ENCODE results near the gene SH3GL2.
A peak's percentile ranks its signal among the peaks of the same experiment; 100 is the strongest.

Gene SH3GL2

GRCh38 chr9:17578911-17579793 is at the start of gene SH3GL2:
Gene SH3GL2, plus strand, starts transcription at chr9:17579066.
- DNase-seq, result peak; percentile 3 to 5

- DNase-seq, result peak; percentile 20 to 24
These were observed 47.1 kb upstream of the SH3GL2 start for GRCh38 chr9:17531642-17532254.

GRCh38 chr9:17532461-17532860 is 46.4 kb upstream of the SH3GL2 start:
- DNase-seq, result no peak

GRCh38 chr9:17535176-17535575 is 43.7 kb upstream of the SH3GL2 start:
- DNase-seq, result no peak

- DNase-seq, result no peak
These were observed 42.8 kb upstream of the SH3GL2 start for GRCh38 chr9:17536027-17536426.

GRCh38 chr9:17551023-17551422 is 27.8 kb upstream of the SH3GL2 start:
- DNase-seq, result no peak

GRCh38 chr9:17555362-17556054 is 23.4 kb upstream of the SH3GL2 start:
- DNase-seq, result no peak

GRCh38 chr9:17556255-17556654 is 22.6 kb upstream of the SH3GL2 start:
- DNase-seq, result no peak

GRCh38 chr9:17556935-17557334 is 21.9 kb upstream of the SH3GL2 start:
- no peak for DNase-seq

- DNase-seq, result no peak
These were observed 7.0 kb upstream of the SH3GL2 start for GRCh38 chr9:17571825-17572224.

GRCh38 chr9:17574342-17574741 is 4.5 kb upstream of the SH3GL2 start:
- no peak for DNase-seq

- DNase-seq, result no peak
These were observed 322 bp upstream of the SH3GL2 start for GRCh38 chr9:17578577-17578910.

GRCh38 chr9:17580119-17580518 is 1.3 kb downstream of the SH3GL2 start:
- DNase-seq, result no peak

- no peak for DNase-seq
These were observed 8.2 kb downstream of the SH3GL2 start for GRCh38 chr9:17587113-17587512.

GRCh38 chr9:17588395-17588794 is 9.5 kb downstream of the SH3GL2 start:
- DNase-seq, result no peak

GRCh38 chr9:17588941-17589340 is 10.1 kb downstream of the SH3GL2 start:
- DNase-seq, result no peak

GRCh38 chr9:17589771-17590170 is 10.9 kb downstream of the SH3GL2 start:
- DNase-seq, result no peak

- no peak for DNase-seq
These were observed 16.1 kb downstream of the SH3GL2 start for GRCh38 chr9:17594961-17595360.

- DNase-seq, result no peak
These were observed 19.1 kb downstream of the SH3GL2 start for GRCh38 chr9:17597977-17598376.

- DNase-seq, result no peak
These were observed 22.2 kb downstream of the SH3GL2 start for GRCh38 chr9:17600962-17601593.

- DNase-seq, result no peak
These were observed 25.7 kb downstream of the SH3GL2 start for GRCh38 chr9:17604556-17604955.

- DNase-seq, result no peak
These were observed 30.6 kb downstream of the SH3GL2 start for GRCh38 chr9:17609312-17610005.

- DNase-seq, result no peak
These were observed 32.5 kb downstream of the SH3GL2 start for GRCh38 chr9:17611342-17611741.
